Mesenchymal stem cell (in vitro differentiated cells and primary cell): ENCODE data around the gene GPR108.

Experiments used
- DNase-seq: peaks from one replicate; pipeline ENCODE4 v3.0.0-alpha.2; 2013
- H2AFZ ChIP-seq: one replicate; pipeline ENCODE4 v1.6.1; 2013; ENCODE audit warnings: low read depth, mild to moderate bottlenecking, control low read depth, inconsistent platforms, low read length, moderate library complexity
- H2AK5ac ChIP-seq: 2 replicates; pipeline ENCODE4 v1.6.1; 2013; ENCODE audit warnings: low read length, moderate library complexity, mild to moderate bottlenecking, inconsistent platforms; ENCODE audit not compliant: severe bottlenecking
- H2BK120ac ChIP-seq: one replicate; pipeline ENCODE4 v1.6.1; 2013; ENCODE audit warnings: low read depth, mild to moderate bottlenecking, inconsistent platforms, low read length, moderate library complexity
- H2BK12ac ChIP-seq, 2 experiments: one replicate each; pipeline ENCODE4 v1.6.1; 2013; ENCODE audit warnings: inconsistent platforms in 2 of 2, low read length in 2 of 2, mild to moderate bottlenecking in 2 of 2, moderate library complexity in 2 of 2, control low read depth in 1 of 2
- H2BK15ac ChIP-seq: one replicate; pipeline ENCODE4 v1.6.1; 2013; ENCODE audit warnings: mild to moderate bottlenecking, low read depth, inconsistent platforms; ENCODE audit not compliant: poor library complexity, severe bottlenecking
- H2BK5ac ChIP-seq: 2 replicates; pipeline ENCODE4 v1.6.1; 2013; ENCODE audit warnings: low read depth, mild to moderate bottlenecking, low read length, control low read depth, inconsistent platforms; ENCODE audit not compliant: poor library complexity, severe bottlenecking
- H3K14ac ChIP-seq, 2 experiments: one replicate each; pipeline ENCODE4 v1.6.1; 2013; ENCODE audit warnings: inconsistent platforms in 2 of 2, low read length in 2 of 2, control low read depth in 1 of 2, mild to moderate bottlenecking in 1 of 2, moderate library complexity in 1 of 2
- H3K18ac ChIP-seq, 2 experiments: one replicate each; pipeline ENCODE4 v1.6.1; 2013; ENCODE audit warnings: inconsistent platforms in 2 of 2, low read length in 2 of 2, control low read depth in 1 of 2, low read depth in 1 of 2, mild to moderate bottlenecking in 1 of 2
- H3K23ac ChIP-seq, 2 experiments: one replicate each; pipeline ENCODE4 v1.6.1; 2013; ENCODE audit warnings: inconsistent platforms in 2 of 2, low read length in 2 of 2, mild to moderate bottlenecking in 2 of 2, moderate library complexity in 2 of 2, control low read depth in 1 of 2
- H3K27ac ChIP-seq: 2 replicates; pipeline ENCODE4 v1.5.1; 2013; ENCODE audit warnings: mild to moderate bottlenecking, moderate library complexity, low read length, control low read depth, inconsistent platforms; ENCODE audit not compliant: poor library complexity, severe bottlenecking
- H3K27me3 ChIP-seq, 2 experiments: 2 replicates each; pipeline versions ENCODE4 v1.6.1 to v1.7.0; 2013; ENCODE audit warnings: low read length in 2 of 2, mild to moderate bottlenecking in 2 of 2, moderate library complexity in 2 of 2, control low read depth in 1 of 2, inconsistent platforms in 1 of 2; ENCODE audit not compliant: control insufficient read depth in 1 of 2, insufficient read depth in 1 of 2
- H3K36me3 ChIP-seq, 2 experiments: 2 replicates each; pipeline versions ENCODE4 v1.6.1 to v1.7.0; 2013; ENCODE audit warnings: low read length in 2 of 2, control low read depth in 1 of 2, inconsistent platforms in 1 of 2, low read depth in 1 of 2, mild to moderate bottlenecking in 1 of 2; ENCODE audit not compliant: insufficient read depth in 2 of 2, control insufficient read depth in 1 of 2
- H3K4ac ChIP-seq, 2 experiments: one replicate each; pipeline ENCODE4 v1.6.1; 2013; ENCODE audit warnings: inconsistent platforms in 2 of 2, low read length in 2 of 2, mild to moderate bottlenecking in 2 of 2, moderate library complexity in 2 of 2, control low read depth in 1 of 2, low read depth in 1 of 2
- H3K4me1 ChIP-seq: 2 replicates; pipeline ENCODE4 v1.6.1; 2013; ENCODE audit warnings: low read depth, low read length, control low read depth; ENCODE audit not compliant: control insufficient read depth, insufficient read depth
- H3K4me2 ChIP-seq: 2 replicates; pipeline ENCODE4 v1.6.1; 2013; ENCODE audit warnings: low read length, mild to moderate bottlenecking, inconsistent platforms; ENCODE audit not compliant: poor library complexity, severe bottlenecking
- H3K4me3 ChIP-seq, 2 experiments: 2 replicates each; pipeline versions ENCODE4 v1.5.1 to v1.7.0; 2013; ENCODE audit warnings: low read length in 2 of 2, mild to moderate bottlenecking in 2 of 2, control low read depth in 1 of 2, low read depth in 1 of 2; ENCODE audit not compliant: insufficient read depth in 1 of 2
- H3K79me1 ChIP-seq: replicated peaks from 2 replicates; pipeline ENCODE4 v1.6.1; 2013; ENCODE audit warnings: mild to moderate bottlenecking, control low read depth, low read length, inconsistent platforms; ENCODE audit not compliant: poor library complexity, severe bottlenecking
- H3K9ac ChIP-seq: 2 replicates; pipeline ENCODE4 v1.7.0; 2013; ENCODE audit warnings: mild to moderate bottlenecking, low read length, moderate library complexity
- H3K9me3 ChIP-seq: 2 replicates; pipeline ENCODE4 v1.7.0; 2013; ENCODE audit warnings: mild to moderate bottlenecking, low read length; ENCODE audit not compliant: control insufficient read depth
- H4K8ac ChIP-seq: one replicate; pipeline ENCODE4 v1.6.1; 2013; ENCODE audit warnings: inconsistent platforms, mild to moderate bottlenecking, low read length, moderate library complexity
- H4K91ac ChIP-seq: one replicate; pipeline ENCODE4 v1.6.1; 2013; ENCODE audit warnings: mild to moderate bottlenecking, low read length, inconsistent platforms
- WGBS: methylation state at CpG from one replicate; pipeline ENCODE4 v1.1.7; 2013; ENCODE audit warnings: mixed read lengths; 5-methylcytosine and 5-hydroxymethylcytosine counted together

Gene GPR108

DNA sequence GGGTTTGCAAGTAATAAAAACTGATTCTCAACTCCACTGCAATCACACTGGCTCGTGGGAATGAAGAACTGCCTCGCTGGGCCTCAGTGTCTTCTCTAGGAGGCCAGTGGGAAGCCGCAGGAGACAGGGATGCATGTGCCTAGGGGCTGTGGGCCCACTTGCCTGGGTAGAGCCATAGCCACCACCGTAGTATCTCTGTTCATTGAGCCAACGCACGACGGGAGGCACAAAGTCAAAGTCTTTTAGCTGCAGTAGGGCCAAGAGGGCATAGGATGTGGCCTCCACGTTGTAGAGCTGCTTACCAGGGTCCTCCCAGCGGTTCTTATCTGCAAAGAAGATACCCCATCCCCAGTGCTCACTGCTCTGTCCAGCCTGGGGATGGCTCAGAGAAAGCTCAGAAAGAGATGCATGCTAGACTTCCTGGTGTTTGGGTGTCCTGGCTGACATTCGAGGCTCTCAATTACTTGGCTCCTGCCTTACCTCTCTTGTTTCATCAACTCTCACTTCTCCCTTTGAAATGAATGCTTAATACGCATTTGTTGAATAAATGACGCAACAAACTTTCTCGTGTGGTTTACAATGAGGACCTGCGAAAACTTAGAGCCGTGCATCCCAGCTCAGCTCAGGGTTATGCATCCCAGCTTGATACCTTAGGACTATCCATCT lies 51.3 kb downstream of the GPR108 start:
- Histone ChIP-seq H3K27ac (no peak overlapping the region), H3K4me1 (no peaks in the 10 kb centered on the region), H3K4ac (no peak overlapping the region), H3K79me1 (no peaks in the 10 kb centered on the region), H3K36me3 (peaks cover 0 to 80% of the 10 kb centered on the region in 2 experiments), H3K27me3 (peaks cover 0 to 35% of the 10 kb centered on the region in 2 experiments), H2AFZ (no peak overlapping the region), H3K9me3 (peaks cover 8% of the 10 kb centered on the region), H2BK120ac (no peak overlapping the region), H2AK5ac (no peak overlapping the region), H2BK12ac (no peak overlapping the region), H3K4me3 (no peak overlapping the region), H3K18ac (no peak overlapping the region), H4K91ac (no peak overlapping the region), H3K4me2 (no peak overlapping the region), H2BK5ac (no peak overlapping the region), H3K23ac (no peak overlapping the region), H3K9ac (no peak overlapping the region), H3K14ac (no peak overlapping the region), H2BK15ac (no peak overlapping the region), H4K8ac (no peak overlapping the region)
- no peak for DNase-seq
- whole genome bisulfite sequencing, result 70% methylated on average over 15 of the region's 15 CpGs

GRCh38 chr19:6685482-6685881 lies 51.9 kb downstream of the GPR108 start:
- H2BK5ac ChIP-seq, result no peak overlapping the region
- H4K91ac ChIP-seq, result no peak overlapping the region
- no peak overlapping the region for H3K4me2 ChIP-seq
- peaks cover 0 to 37% of the 10 kb centered on the region in 2 experiments for H3K27me3 ChIP-seq
- H3K9me3 ChIP-seq, result peaks cover 8% of the 10 kb centered on the region
- H3K23ac ChIP-seq, result no peak overlapping the region
- no peak overlapping the region for H2BK120ac ChIP-seq
- H3K18ac ChIP-seq, result no peak overlapping the region
- no peak overlapping the region for H2BK12ac ChIP-seq
- H2BK15ac ChIP-seq, result no peak overlapping the region
- H3K4me3 ChIP-seq, result no peak overlapping the region
- H3K4ac ChIP-seq, result no peak overlapping the region
- no peak overlapping the region for H2AK5ac ChIP-seq
- DNase-seq, result no peak
- no peak overlapping the region for H3K14ac ChIP-seq
- peaks cover 0 to 82% of the 10 kb centered on the region in 2 experiments for H3K36me3 ChIP-seq
- H2AFZ ChIP-seq, result no peak overlapping the region
- H3K9ac ChIP-seq, result no peak overlapping the region
- no peaks in the 10 kb centered on the region for H3K79me1 ChIP-seq
- H3K4me1 ChIP-seq, result no peaks in the 10 kb centered on the region
- no peak overlapping the region for H4K8ac ChIP-seq
- no peak overlapping the region for H3K27ac ChIP-seq
- 50% methylated on average over 4 of the region's 4 CpGs for WGBS

DNA sequence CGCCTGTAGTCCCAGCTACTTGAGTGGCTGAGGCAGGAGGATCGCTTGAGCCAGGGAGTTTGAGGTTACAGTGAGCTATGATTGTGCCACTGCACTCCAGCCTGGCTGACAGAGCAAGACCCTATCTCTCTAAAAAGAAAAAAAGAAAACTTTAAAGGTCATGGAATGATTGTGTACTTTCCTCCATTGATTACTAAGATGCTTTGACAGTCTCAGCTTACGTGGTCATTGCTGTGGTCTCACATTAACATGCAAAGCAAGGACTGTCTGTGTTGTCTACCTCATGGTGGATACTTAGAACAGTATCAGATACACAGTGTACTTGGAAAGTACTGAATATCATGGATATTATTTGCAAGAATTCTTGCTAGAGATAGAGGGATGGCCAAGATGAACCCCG lies 53.4 kb downstream of the GPR108 start:
- Histone ChIP-seq H3K9me3 (peaks cover 13% of the 10 kb centered on the region), H3K4me2 (no peak overlapping the region), H3K14ac (no peak overlapping the region), H3K27me3 (peaks cover 0 to 45% of the 10 kb centered on the region in 2 experiments), H2AK5ac (no peak overlapping the region), H2BK12ac (no peak overlapping the region), H3K36me3 (peaks cover 0 to 88% of the 10 kb centered on the region in 2 experiments), H2BK120ac (no peak overlapping the region), H2BK5ac (no peak overlapping the region), H3K18ac (no peak overlapping the region), H2BK15ac (no peak overlapping the region), H3K4me3 (no peak overlapping the region), H4K91ac (no peak overlapping the region), H3K4me1 (no peaks in the 10 kb centered on the region), H2AFZ (no peak overlapping the region), H4K8ac (no peak overlapping the region), H3K4ac (no peak overlapping the region), H3K23ac (no peak overlapping the region), H3K27ac (no peak overlapping the region), H3K9ac (no peak overlapping the region), H3K79me1 (no peaks in the 10 kb centered on the region)
- 77% methylated on average over 4 of the region's 4 CpGs for WGBS
- no peak for DNase-seq

- H2AFZ ChIP-seq, result no peak overlapping the region
- no peak overlapping the region for H2BK15ac ChIP-seq
- WGBS, result 65% methylated on average over 3 of the region's 3 CpGs
- no peak overlapping the region for H3K14ac ChIP-seq
- H2AK5ac ChIP-seq, result no peak overlapping the region
- no peak overlapping the region for H3K4me3 ChIP-seq
- no peak overlapping the region for H3K9ac ChIP-seq
- peaks cover 0 to 45% of the 10 kb centered on the region in 2 experiments for H3K27me3 ChIP-seq
- H3K9me3 ChIP-seq, result peaks cover 13% of the 10 kb centered on the region
- no peak overlapping the region for H2BK12ac ChIP-seq
- H3K27ac ChIP-seq, result no peak overlapping the region
- H4K91ac ChIP-seq, result no peak overlapping the region
- no peak overlapping the region for H4K8ac ChIP-seq
- no peak overlapping the region for H2BK120ac ChIP-seq
- H3K18ac ChIP-seq, result no peak overlapping the region
- no peak overlapping the region for H3K4me2 ChIP-seq
- H3K4ac ChIP-seq, result no peak overlapping the region
- H3K4me1 ChIP-seq, result no peaks in the 10 kb centered on the region
- no peak for DNase-seq
- peaks cover 0 to 95% of the 10 kb centered on the region in 2 experiments for H3K36me3 ChIP-seq
- no peaks in the 10 kb centered on the region for H3K79me1 ChIP-seq
- no peak overlapping the region for H3K23ac ChIP-seq
- H2BK5ac ChIP-seq, result no peak overlapping the region
Measured at GRCh38 chr19:6682607-6683128, 54.7 kb downstream of the GPR108 start.
